Measurements from ENCODE around the gene MALRD1. TPM values are rescaled to one million over a fixed set of nuclear protein-coding genes. Genes with fewer than 3 reads are reported as not detected.

The MALRD1 gene
- total and polyA plus RNA-seq, 2 of the 8 experiments (the other 6 are each of a cell fraction or from before 2014, with no cell fraction given): 0.32 to 0.35 TPM

GRCh38 chr10:19606968-19607367, 558.4 kb downstream of the MALRD1 start (continued):
- TF ChIP-seq CTCF (IDR thresholded peaks at IDR 0.05; ENCODE audit: control extremely low read depth in 1 of 3, insufficient read depth in 1 of 3, low read depth in 1 of 3, low read length in 3 of 3) (no peak), YY1 (IDR thresholded peaks at IDR 0.05; ENCODE audit: low read depth, low read length) (no peak), MAFK (IDR thresholded peaks at IDR 0.05; ENCODE audit: low read depth, low read length) (no peak), SUZ12 (IDR thresholded peaks at IDR 0.05; ENCODE audit: low read length) (no peak), SRF (IDR thresholded peaks at IDR 0.05; ENCODE audit: low read depth, low read length) (no peak), PHF8 (conservative IDR thresholded peaks at IDR 0.05; ENCODE audit: low read depth, low read length) (no peak), SP2 (IDR thresholded peaks at IDR 0.05; ENCODE audit: low read length) (no peak), RXRA (IDR thresholded peaks at IDR 0.05; ENCODE audit: insufficient read depth, low read depth, low read length) (no peak)
